Activated naive CD4-positive, alpha-beta T cell treated with anti-CD3 and anti-CD28 coated beads, Interleukin-2, amount 10 ng/mL, durations not matched to agents 7 days and 5 days (primary cell): Measurements from ENCODE around the gene TMEM8B.
"Not testable (repeated sequence)": the region's sequence is repeated elsewhere in the genome, so short reads cannot be mapped to it uniquely, and the experiment has no call there.

ENCODE experiments used
- CTCF ChIA-PET: fragments of 350-600 bp; sonication (Branson Sonifier 250); formaldehyde crosslinking; loops from one replicate; lab custom pipeline; 2021; ENCODE audit warnings: antibody characterized with exemption; lab: Charles Lee
- DNase-seq: peaks from one replicate; pipeline ENCODE4 v3.0.0-alpha.2; 2020
- H3K27ac Mint-ChIP-seq: one replicate; pipeline ENCODE4 v1.8.0; 2021; ENCODE audit warnings: mild to moderate bottlenecking, moderate library complexity, mixed read lengths
- H3K27me3 Mint-ChIP-seq: one replicate; pipeline ENCODE4 v1.8.0; 2021; ENCODE audit warnings: mild to moderate bottlenecking, mixed read lengths
- H3K36me3 Mint-ChIP-seq: one replicate; pipeline ENCODE4 v1.8.0; 2021; ENCODE audit warnings: mixed read lengths
- H3K4me1 Mint-ChIP-seq: one replicate; pipeline ENCODE4 v1.8.0; 2021; ENCODE audit warnings: mixed read lengths
- H3K4me3 Mint-ChIP-seq: one replicate; pipeline ENCODE4 v1.8.0; 2021; ENCODE audit warnings: mild to moderate bottlenecking, moderate library complexity, mixed read lengths
- H3K9me3 Mint-ChIP-seq: one replicate; pipeline ENCODE4 v1.8.0; 2021; ENCODE audit warnings: mixed read lengths

Gene TMEM8B

GRCh38 chr9:35871545-35871944 is 42.5 kb downstream of the TMEM8B start:
- no peaks in the 10 kb centered on the region for H3K4me1 Mint-ChIP-seq
- CTCF ChIA-PET = interaction anchor here (2.5 kb wide), 1 partner anchor 11 kb away, joined by 6 read pairs; no protein-coding TSS in a partner anchor

GRCh38 chr9:35872505-35872904 is 43.5 kb downstream of the TMEM8B start:
- CTCF ChIA-PET = interaction anchor here (0.6 to 2.5 kb wide), 2 partner anchors 10 to 225 kb away, joined by 3 to 6 read pairs; no protein-coding TSS in a partner anchor
- no peak overlapping the region for H3K27ac Mint-ChIP-seq
- peaks cover 13% of the 10 kb centered on the region for H3K27me3 Mint-ChIP-seq
- peaks cover under 1% of the 10 kb centered on the region for H3K36me3 Mint-ChIP-seq
- peaks cover 6% of the 10 kb centered on the region for H3K9me3 Mint-ChIP-seq
- no peak for DNase-seq
- H3K4me3 Mint-ChIP-seq = no peak overlapping the region
- H3K4me1 Mint-ChIP-seq = no peaks in the 10 kb centered on the region

More at GRCh38 chr9:35871545-35871944, 42.5 kb downstream of the TMEM8B start:
- H3K4me3 Mint-ChIP-seq = no peak overlapping the region
- H3K27ac Mint-ChIP-seq = no peak overlapping the region
- no peaks in the 10 kb centered on the region for H3K36me3 Mint-ChIP-seq
- H3K9me3 Mint-ChIP-seq = no peaks in the 10 kb centered on the region
- peaks cover 11% of the 10 kb centered on the region for H3K27me3 Mint-ChIP-seq
- no peak for DNase-seq

- CTCF ChIA-PET = interaction anchor here (0.7 to 3.0 kb wide), 32 partner anchors 9 to 279 kb away, joined by 3 to 61 read pairs (median 4); partner anchors contain the start of genes ARHGEF39, FAM221B, GBA2 and HINT2
- Mint-ChIP-seq H3K9me3 (peaks cover 6% of the 10 kb centered on the region), H3K27ac (no peak overlapping the region), H3K4me1 (no peaks in the 10 kb centered on the region), H3K27me3 (peaks cover 41% of the 10 kb centered on the region), H3K36me3 (peaks cover 2% of the 10 kb centered on the region), H3K4me3 (no peak overlapping the region)
- peak; percentile 85 for DNase-seq
Observed at GRCh38 chr9:35882263-35882848, 53.3 kb downstream of the TMEM8B start.

- no peak overlapping the region for H3K27ac Mint-ChIP-seq
- CTCF ChIA-PET = interaction anchor here (0.8 to 3.0 kb wide), 14 partner anchors 9 to 221 kb away, joined by 3 to 61 read pairs (median 6); partner anchors contain the start of genes FAM221B, GBA2, RGP1 and TMEM8B
- no peak overlapping the region for H3K4me3 Mint-ChIP-seq
- H3K4me1 Mint-ChIP-seq = no peaks in the 10 kb centered on the region
- DNase-seq = no peak
- H3K9me3 Mint-ChIP-seq = no peaks in the 10 kb centered on the region
- peaks cover 37% of the 10 kb centered on the region for H3K27me3 Mint-ChIP-seq
- H3K36me3 Mint-ChIP-seq = no peaks in the 10 kb centered on the region
Observed at GRCh38 chr9:35882996-35883395, 54.0 kb downstream of the TMEM8B start.

- not testable (repeated sequence) for H3K4me1 Mint-ChIP-seq, H3K36me3 Mint-ChIP-seq, H3K9me3 Mint-ChIP-seq, H3K27ac Mint-ChIP-seq, DNase-seq, H3K4me3 Mint-ChIP-seq
- CTCF ChIA-PET = interaction anchor here (1.9 kb wide), 1 partner anchor 95 kb away, joined by 7 read pairs; no protein-coding TSS in a partner anchor
- peaks cover 33% of the 10 kb centered on the region for H3K27me3 Mint-ChIP-seq
Observed at GRCh38 chr9:35884908-35885307, 55.9 kb downstream of the TMEM8B start.

GRCh38 chr9:35891646-35892045 is 62.6 kb downstream of the TMEM8B start:
- Mint-ChIP-seq H3K4me3 (no peak overlapping the region), H3K9me3 (no peaks in the 10 kb centered on the region), H3K36me3 (no peaks in the 10 kb centered on the region), H3K4me1 (no peaks in the 10 kb centered on the region), H3K27me3 (peaks cover 49% of the 10 kb centered on the region), H3K27ac (no peak overlapping the region)
- CTCF ChIA-PET = interaction anchor here (0.6 to 2.0 kb wide), 3 partner anchors 9 to 11 kb away, joined by 3 to 10 read pairs (median 4); no protein-coding TSS in a partner anchor
- DNase-seq = no peak

GRCh38 chr9:35892051-35892450 is 63.0 kb downstream of the TMEM8B start:
- Mint-ChIP-seq H3K36me3 (no peaks in the 10 kb centered on the region), H3K27ac (no peak overlapping the region), H3K4me3 (no peak overlapping the region), H3K27me3 (peaks cover 49% of the 10 kb centered on the region), H3K9me3 (no peaks in the 10 kb centered on the region), H3K4me1 (no peaks in the 10 kb centered on the region)
- CTCF ChIA-PET = interaction anchor here (0.6 to 2.0 kb wide), 3 partner anchors 10 to 11 kb away, joined by 3 to 10 read pairs (median 4); no protein-coding TSS in a partner anchor
- no peak for DNase-seq

GRCh38 chr9:35896570-35896969 is 67.5 kb downstream of the TMEM8B start:
- H3K9me3 Mint-ChIP-seq = no peaks in the 10 kb centered on the region
- CTCF ChIA-PET = interaction anchor here (0.6 to 1.1 kb wide), 3 partner anchors 57 to 342 kb away, joined by 3 read pairs; no protein-coding TSS in a partner anchor

GRCh38 chr9:35897376-35898099 is 68.5 kb downstream of the TMEM8B start:
- not testable (repeated sequence) for H3K4me3 Mint-ChIP-seq, H3K9me3 Mint-ChIP-seq, H3K4me1 Mint-ChIP-seq, H3K27ac Mint-ChIP-seq, DNase-seq, H3K36me3 Mint-ChIP-seq
- CTCF ChIA-PET = interaction anchor here (1.1 to 1.7 kb wide), 5 partner anchors 9 to 126 kb away, joined by 3 to 4 read pairs (median 3); no protein-coding TSS in a partner anchor
- H3K27me3 Mint-ChIP-seq = peaks cover 31% of the 10 kb centered on the region

More at GRCh38 chr9:35896570-35896969, 67.5 kb downstream of the TMEM8B start:
- Mint-ChIP-seq H3K27ac (no peak overlapping the region), H3K4me1 (no peaks in the 10 kb centered on the region), H3K27me3 (peaks cover 38% of the 10 kb centered on the region), H3K36me3 (no peaks in the 10 kb centered on the region), H3K4me3 (no peak overlapping the region)
- DNase-seq = no peak

DNA sequence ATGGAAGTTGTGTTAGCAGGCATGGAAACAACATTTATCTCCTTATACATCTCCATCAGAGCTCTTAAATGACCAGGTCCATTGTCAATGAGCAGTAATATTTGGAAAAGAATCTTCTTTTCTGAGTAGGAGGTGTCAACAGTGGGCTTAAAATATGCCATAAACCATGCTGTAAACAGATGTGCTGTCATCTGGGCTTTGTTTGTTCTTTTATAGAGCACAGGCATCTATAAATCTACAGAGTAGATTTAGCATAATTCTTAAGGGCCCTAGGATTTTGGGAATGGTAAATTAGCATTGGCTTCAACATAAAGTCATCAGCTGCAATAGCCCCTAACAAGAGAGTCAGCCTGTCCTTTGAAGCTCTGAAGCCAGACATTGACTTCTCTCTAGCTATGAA is 69.3 kb downstream of the TMEM8B start:
- Mint-ChIP-seq H3K4me1 (peaks cover 3% of the 10 kb centered on the region), H3K27ac (no peak overlapping the region), H3K36me3 (no peaks in the 10 kb centered on the region), H3K27me3 (peaks cover 25% of the 10 kb centered on the region), H3K4me3 (no peak overlapping the region), H3K9me3 (no peaks in the 10 kb centered on the region)
- CTCF ChIA-PET = interaction anchor here (0.9 to 1.7 kb wide), 7 partner anchors 10 to 151 kb away, joined by 3 to 4 read pairs (median 3); no protein-coding TSS in a partner anchor
- no peak for DNase-seq

GRCh38 chr9:35899021-35899420 is 70.0 kb downstream of the TMEM8B start:
- CTCF ChIA-PET = interaction anchor here (0.6 to 1.7 kb wide), 6 partner anchors 17 to 177 kb away, joined by 3 to 4 read pairs (median 4); no protein-coding TSS in a partner anchor
- H3K4me3 Mint-ChIP-seq = no peak overlapping the region
- H3K27me3 Mint-ChIP-seq = peaks cover 25% of the 10 kb centered on the region
- H3K9me3 Mint-ChIP-seq = no peaks in the 10 kb centered on the region
- peaks cover 3% of the 10 kb centered on the region for H3K4me1 Mint-ChIP-seq
- no peaks in the 10 kb centered on the region for H3K36me3 Mint-ChIP-seq
- H3K27ac Mint-ChIP-seq = no peak overlapping the region
- no peak for DNase-seq

DNA sequence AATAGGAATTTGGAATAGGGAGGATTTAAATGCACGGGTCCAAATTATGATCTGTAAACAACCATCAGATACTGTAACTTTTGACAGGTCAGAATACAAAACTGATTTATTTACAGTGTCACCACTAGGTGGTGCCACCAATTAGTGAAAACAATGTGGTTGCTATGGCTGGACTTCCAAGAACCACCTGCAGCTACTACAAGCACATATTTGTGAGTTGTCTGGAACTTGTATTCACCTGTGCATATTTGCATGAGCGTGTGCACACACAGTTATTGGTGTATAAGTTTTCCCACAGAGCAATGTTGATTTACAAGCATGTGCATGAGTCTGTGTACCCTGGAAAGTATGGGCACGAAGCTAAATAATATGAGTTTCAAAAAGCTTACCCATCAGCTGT is 74.0 kb downstream of the TMEM8B start:
- DNase-seq = peak; percentile 54
- Mint-ChIP-seq H3K27ac (no peak overlapping the region), H3K9me3 (no peaks in the 10 kb centered on the region), H3K4me1 (peaks cover 18% of the 10 kb centered on the region), H3K36me3 (no peaks in the 10 kb centered on the region), H3K4me3 (no peak overlapping the region), H3K27me3 (peaks cover 22% of the 10 kb centered on the region)
- CTCF ChIA-PET = interaction anchor here (0.7 to 4.5 kb wide), 27 partner anchors 9 to 200 kb away, joined by 3 to 132 read pairs (median 4); partner anchors contain the start of gene OR2S2

- Mint-ChIP-seq H3K27me3 (peaks cover 22% of the 10 kb centered on the region), H3K9me3 (no peaks in the 10 kb centered on the region)
- CTCF ChIA-PET = interaction anchor here (1.0 to 4.5 kb wide), 6 partner anchors 17 to 120 kb away, joined by 3 to 132 read pairs (median 7); no protein-coding TSS in a partner anchor
Observed at GRCh38 chr9:35904338-35904737, 75.3 kb downstream of the TMEM8B start.

More at GRCh38 chr9:35904338-35904737, 75.3 kb downstream of the TMEM8B start:
- Mint-ChIP-seq H3K36me3 (no peaks in the 10 kb centered on the region), H3K4me3 (no peak overlapping the region), H3K4me1 (peaks cover 30% of the 10 kb centered on the region), H3K27ac (no peak overlapping the region)
- DNase-seq = no peak
